Measurements from ENCODE around the gene S100A1.
"Not testable (repeated sequence)": the region's sequence is repeated elsewhere in the genome, so short reads cannot be mapped to it uniquely, and the experiment has no call there.

Gene S100A1

DNA sequence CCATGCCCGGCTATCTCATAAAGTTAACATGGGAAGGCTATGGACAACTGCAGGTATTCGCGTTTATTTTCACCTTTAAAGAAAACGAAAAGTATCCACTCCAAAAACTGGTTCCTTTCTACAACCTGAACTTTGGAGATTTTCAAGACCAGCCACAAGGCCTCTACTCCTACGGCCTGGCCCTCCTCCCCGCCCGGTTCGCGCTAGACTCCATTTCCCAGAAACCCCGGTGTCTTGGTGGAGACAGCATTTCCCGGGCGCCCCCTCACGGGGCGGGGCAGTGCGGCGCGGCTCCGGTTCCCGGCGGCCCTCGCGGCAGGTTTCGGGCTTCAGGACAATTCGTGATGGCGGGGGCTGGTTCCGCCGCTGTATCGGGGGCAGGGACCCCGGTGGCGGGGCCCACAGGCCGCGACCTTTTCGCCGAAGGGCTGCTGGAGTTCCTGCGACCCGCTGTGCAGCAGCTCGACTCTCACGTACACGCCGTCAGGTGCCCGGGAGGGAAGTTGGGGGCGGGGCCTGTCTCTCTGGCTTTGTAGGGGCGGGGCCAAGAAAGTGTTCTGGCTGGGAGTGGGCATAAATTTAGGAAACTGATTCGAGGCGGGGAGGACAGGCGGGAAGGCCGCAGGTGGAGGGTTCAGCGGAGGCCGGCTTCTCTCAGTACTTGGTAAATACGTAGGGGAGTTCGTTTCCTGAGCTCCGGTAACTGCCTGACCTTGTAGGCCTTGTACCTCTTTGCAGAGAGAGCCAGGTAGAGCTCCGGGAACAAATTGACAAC, 30.4 kb downstream of the S100A1 start, which contains the start of gene SNAPIN:
SNAPIN (plus strand) TSS at position 304 of the 775 bp plus-strand sequence; CDS start at position 345, 41 bp downstream.
- DNase-seq (ENCODE audit: low spot score): peak; percentile 94

DNA sequence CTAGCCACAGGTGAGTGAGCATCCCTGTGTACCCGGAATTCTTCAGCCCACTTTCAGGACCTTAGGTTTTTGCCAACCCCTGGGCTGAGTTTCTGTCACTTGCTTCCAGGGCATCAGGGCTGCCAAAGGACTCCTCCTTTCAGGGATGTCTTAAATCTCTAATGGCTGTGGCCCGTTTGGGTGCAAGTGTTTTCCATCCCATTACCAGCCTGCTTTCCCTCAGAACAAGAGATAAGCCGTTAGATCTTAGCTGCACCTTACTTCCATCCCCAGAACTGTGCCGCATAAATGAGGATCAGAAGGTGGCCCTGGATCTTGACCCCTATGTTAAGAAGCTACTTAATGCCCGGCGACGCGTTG, 30.9 kb downstream of the S100A1 start:
- DNase-seq (ENCODE audit: low spot score): no peak

DNA sequence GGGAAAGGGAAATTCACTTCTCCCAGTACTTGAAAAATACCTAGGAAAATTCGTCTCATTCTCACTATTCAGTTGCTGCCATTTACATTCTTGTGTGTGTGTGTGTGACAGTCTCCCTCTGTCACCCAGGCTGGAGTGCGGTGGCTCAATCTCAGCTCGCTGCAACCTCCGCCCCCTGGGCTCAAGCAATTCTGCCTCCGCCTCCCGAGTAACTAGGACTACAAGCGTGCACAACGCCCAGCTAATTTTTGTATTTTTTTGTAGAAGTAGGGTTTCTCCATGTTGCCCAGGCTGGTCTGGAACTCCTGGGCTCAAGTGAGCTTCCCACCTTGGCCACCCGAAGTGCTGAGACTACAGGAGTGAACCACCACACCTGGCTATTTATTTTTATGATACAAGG, 31.4 kb downstream of the S100A1 start:
- no peak for DNase-seq (ENCODE audit: low spot score)

DNA sequence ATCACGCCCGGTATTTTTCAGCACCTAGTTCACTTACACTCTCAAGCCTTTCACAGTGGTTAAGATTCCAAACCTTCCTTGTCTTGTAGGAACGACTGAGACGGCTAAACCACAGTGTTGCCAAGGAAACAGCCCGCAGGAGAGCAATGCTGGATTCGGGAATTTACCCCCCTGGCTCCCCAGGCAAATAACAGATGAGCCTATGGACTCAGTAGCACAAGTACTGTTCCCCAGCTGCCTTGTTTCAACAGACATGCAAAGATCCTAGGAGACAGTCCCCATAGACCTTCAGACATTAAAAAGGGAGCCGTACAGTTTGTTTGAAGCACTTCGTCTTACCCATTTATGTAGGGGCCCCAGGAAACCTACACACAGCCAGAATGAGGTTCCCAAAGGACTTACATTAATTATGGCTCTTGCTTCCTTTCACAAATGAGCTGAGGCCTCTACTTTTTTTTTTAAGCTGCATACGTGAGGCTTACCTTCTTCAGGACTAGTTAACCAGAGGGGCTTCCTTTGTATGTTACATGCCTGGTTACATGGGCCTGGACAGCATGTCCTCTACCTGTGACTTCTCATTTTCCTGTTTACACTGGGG, 33.0 kb downstream of the S100A1 start:
- DNase-seq (ENCODE audit: low spot score): no peak

DNA sequence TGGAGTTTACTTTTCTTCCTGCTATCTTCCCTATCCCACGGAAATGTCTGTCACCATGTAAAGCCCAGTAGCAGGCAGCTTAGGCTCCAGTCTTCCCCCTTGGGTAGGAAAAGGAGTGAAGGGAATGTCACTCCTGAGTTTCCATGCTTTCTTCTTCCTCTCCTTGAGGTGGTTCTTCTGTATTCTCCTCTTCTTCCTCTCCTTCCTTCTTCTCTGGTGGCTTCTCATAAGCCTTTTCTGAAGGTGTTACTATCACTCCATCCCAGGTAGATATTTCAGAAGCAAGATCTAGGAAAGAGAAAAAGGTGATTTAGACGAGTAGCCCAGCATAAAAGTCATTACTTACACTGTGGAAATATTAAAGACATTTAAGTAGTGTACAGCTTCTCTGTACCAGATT, 34.0 kb downstream of the S100A1 start:
- no peak for DNase-seq (ENCODE audit: low spot score)

DNA sequence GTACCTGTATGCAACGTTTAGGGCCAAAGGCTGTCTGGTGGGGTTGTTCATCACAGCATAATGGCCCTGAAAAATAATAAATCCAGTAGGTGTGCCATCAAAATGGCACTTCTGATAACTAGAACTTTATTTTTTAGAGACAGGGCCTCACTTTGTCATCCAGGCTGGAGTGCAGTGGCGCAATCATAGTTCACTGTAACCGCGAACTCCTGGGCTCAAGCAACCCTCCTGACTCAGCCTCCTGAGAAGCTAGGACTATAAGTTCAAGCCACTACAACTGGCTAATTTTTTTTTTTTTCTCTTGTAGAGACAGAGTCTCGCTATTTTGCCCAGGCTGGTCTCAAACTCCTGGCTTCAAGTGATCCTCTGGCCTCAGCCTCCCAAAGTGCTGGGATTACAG, 35.0 kb downstream of the S100A1 start:
- no peak for DNase-seq (ENCODE audit: low spot score)

DNA sequence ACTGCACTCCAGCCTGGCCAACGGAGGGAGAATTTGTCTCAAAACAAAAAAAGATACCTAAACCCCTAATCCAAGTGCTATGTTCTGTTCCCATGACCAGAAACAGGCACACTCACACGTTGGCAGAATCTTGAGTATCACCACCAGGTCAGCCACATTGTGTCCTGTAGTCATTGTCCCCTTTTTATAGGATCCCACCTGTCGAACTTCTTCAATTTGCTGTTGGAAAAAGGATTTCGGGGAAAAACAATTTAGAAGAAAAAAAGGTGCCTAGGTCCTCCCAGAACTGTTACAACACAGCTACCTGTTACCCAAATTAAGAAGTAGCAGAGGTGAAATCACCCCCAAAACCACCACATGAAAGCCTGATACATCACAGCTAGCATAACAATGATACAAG, 39.2 kb downstream of the S100A1 start:
- no peak for DNase-seq (ENCODE audit: low spot score)

DNA sequence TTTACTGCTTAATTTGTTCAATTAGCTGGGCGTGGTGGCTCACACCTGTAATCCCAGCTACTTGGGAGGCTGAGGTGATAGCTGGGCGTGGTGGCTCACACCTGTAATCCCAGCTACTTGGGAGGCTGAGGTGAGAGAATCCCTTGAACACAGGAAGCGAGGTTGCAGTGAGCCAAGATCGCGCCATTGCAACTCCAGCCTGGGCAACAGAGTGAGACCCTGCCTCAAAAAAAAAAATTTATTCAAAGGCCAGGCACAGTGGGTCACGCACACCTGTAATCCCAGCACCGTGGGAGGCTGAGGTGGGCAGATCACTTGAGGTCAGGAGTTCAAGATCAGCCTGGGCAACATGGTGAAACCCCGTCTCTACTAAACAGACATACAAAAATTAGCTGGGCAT, 40.4 kb downstream of the S100A1 start:
- DNase-seq (ENCODE audit: low spot score): not testable (repeated sequence)

DNA sequence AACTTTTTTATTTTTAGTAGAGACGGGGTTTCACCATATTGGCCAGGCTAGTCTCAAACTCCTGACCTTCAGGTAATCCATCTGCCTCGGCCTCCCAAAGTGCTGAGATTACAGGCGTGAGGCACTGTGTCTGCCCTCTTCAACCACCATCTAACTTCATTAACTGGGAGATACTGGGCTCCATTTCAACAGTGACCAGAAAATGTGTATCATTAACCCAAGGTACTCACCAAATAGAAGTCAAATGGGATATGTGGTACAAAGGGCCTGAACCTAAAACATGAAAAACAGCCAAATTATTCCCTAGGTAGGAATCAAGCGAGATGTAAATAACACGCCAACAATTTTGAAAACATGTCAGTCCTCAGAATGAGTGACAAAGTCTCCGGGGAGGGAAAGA, 41.4 kb downstream of the S100A1 start:
- no peak for DNase-seq (ENCODE audit: low spot score)

DNA sequence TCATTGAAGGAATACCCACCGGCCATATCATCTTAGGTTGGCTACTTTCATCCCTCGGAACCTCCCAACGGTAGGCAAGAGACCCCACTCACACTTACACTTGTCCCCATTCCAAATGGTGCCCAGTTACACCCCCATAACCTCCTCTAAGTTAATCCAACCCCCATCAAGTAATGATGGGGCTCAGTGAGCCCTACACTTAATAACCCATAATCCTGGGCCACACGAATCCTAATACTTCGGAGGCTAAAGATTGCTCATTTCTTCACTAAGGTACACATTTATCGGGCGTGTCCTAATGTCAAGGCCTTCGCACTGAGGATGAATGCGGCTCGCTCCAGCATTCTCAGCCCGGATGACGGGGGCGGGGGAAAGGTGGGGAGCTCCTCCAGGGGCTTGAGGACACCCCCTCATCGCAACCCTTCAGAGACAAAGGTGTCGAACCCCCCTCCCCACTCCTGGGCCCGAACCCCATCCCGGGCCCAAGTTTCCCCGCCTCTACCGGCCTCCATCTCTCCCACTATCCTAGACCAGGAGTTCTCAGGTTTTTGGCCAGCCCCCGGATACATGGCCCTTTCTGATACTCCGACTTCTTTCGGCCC, 42.1 kb downstream of the S100A1 start:
- no peak for DNase-seq (ENCODE audit: low spot score)

DNA sequence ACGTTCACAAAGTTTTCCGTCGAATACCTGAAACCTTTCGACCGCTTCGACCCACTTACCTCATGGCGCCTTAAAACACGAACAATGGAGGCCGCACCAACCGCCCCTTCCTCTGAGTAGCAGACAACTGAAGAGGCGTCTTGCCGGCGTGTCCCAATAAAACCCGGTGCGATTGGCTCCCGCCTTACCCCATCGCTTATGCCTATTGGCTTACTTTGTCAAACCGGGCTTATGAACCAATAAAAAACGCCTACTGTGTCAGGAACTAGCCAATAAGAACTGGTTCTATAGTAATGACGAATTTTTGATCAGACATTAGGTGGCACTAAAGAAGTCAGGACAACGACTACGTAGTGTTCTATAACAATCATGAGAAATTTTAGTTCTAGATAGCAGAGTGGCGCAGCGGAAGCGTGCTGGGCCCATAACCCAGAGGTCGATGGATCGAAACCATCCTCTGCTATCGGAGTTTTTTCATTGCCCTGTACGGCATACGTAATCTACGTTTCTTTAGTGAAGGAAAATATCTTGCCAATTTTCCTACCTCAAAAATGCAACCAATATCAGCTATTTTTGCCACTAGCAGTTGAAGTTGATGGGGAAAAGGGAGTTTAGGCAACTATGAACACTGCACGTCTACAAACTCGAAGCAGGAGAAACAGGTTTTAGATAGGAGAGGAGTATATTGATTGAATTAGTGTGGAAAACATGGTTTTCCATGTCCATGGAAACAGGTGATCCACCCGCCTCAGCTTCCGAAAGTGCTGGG, 42.8 kb downstream of the S100A1 start, which contains the start of gene ILF2:
ILF2 (minus strand) TSS at position 135 of the 769 bp plus-strand sequence; CDS start at position 64, 71 bp downstream.
- DNase-seq (ENCODE audit: low spot score): peak; percentile 100

DNA sequence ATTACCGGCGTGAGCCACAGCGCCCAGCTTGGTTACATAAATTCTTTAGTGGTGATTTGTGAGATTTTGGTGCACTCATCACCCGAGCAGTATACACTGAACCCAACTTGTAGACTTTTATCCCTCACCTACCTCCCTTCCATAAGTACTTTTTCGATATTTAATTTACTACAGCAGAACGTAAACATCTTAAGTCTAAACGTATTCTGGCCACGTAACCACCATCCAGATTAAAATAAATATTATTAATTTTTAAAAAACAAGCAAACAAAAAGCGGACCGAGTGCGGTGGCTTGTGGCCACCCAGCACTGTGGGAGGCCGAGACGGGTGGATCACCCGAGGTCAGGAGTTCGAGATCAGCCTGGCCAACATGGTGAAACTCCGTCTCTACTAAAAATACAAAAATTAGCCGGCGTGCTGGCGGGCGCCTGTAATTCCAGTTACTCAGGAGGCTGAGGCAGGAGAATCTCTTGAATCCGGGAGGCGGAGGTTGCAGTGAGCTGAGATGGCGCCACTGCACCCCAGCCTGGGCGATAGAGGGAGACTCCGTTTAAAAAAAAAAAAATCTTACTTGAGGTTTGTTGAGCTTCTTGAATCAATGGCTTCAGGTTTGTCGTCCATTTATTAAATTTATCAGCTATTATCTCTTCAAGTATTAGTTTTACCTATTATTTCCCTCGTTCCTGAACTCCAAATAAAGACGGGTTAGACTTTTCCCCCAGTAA, 43.6 kb downstream of the S100A1 start:
- DNase-seq (ENCODE audit: low spot score): not testable (repeated sequence)

DNA sequence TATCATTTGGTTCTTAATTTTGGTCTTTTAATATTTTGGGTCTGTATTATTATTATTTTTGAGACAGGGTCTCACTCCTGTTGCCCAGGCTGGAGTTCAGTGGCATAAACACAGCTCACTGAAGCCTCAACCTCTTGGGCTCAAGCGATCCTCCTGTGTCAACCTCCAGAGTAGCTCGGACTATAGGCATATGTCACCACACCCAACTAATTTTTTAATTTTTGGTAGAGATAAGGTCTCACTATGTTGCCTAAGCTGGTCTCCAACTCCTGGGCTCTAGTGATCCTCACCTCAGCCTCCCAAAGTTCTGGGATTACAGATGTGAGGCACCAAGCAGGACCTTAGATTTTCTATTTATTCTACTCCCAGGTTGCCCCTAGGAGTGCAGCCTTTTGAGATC, 45.3 kb downstream of the S100A1 start:
- DNase-seq (ENCODE audit: low spot score): no peak

DNA sequence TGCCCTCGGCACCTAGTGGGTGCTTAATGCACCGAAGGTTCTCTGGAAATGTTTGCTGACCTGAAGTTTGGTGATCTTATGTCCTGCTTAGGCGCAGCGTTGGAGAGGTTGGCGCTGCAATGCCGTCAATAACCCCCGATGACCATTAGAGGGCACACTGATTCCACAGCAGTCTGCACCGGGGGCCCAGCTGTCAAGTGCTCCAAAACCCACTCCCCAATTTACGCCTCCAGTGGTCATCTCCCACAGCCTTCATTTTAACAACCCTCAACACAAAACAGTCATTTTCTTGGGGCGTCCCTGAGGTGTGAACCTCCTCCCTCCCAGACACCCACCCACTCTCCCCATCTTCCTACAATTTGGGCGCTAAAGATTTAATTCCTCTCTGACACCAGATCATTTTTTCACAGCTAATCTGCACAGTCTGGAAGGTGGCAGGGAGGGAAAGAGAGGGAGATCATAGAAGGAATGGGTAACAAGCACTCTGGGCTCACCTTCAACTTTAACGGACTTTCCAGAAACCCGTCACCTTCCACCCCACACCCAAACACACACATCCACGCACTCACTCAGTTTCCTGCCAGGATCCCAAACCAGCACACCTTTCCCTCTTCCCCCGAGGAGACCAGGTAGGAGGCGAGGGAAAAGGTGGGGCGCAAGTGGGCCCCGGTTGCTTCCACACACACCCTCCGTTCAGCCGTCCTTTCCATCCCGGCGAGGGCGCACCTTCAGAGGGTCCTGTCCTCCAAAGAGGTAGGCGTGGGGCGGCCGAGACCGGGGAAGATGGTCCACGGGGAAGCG, 49.7 kb downstream of the S100A1 start:
- DNase-seq (ENCODE audit: low spot score): peak; percentile 67

DNA sequence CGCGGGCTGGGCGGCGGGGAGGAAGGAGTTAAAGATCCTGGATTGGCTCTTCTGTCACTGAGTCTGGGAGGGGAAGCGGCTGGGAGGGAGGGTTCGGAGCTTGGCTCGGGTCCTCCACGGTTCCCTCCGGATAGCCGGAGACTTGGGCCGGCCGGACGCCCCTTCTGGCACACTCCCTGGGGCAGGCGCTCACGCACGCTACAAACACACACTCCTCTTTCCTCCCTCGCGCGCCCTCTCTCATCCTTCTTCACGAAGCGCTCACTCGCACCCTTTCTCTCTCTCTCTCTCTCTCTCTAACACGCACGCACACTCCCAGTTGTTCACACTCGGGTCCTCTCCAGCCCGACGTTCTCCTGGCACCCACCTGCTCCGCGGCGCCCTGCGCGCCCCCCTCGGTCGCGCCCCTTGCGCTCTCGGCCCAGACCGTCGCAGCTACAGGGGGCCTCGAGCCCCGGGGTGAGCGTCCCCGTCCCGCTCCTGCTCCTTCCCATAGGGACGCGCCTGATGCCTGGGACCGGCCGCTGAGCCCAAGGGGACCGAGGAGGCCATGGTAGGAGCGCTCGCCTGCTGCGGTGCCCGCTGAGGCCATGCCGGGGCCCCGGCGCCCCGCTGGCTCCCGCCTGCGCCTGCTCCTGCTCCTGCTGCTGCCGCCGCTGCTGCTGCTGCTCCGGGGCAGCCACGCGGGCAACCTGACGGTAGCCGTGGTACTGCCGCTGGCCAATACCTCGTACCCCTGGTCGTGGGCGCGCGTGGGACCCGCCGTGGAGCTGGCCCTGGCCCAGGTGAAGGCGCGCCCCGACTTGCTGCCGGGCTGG, 50.5 kb downstream of the S100A1 start, which contains the start of gene NPR1:
NPR1 (plus strand) TSS at position 170 of the 818 bp plus-strand sequence; CDS start at position 591, 421 bp downstream.
- DNase-seq (ENCODE audit: low spot score): peak; percentile 45

DNA sequence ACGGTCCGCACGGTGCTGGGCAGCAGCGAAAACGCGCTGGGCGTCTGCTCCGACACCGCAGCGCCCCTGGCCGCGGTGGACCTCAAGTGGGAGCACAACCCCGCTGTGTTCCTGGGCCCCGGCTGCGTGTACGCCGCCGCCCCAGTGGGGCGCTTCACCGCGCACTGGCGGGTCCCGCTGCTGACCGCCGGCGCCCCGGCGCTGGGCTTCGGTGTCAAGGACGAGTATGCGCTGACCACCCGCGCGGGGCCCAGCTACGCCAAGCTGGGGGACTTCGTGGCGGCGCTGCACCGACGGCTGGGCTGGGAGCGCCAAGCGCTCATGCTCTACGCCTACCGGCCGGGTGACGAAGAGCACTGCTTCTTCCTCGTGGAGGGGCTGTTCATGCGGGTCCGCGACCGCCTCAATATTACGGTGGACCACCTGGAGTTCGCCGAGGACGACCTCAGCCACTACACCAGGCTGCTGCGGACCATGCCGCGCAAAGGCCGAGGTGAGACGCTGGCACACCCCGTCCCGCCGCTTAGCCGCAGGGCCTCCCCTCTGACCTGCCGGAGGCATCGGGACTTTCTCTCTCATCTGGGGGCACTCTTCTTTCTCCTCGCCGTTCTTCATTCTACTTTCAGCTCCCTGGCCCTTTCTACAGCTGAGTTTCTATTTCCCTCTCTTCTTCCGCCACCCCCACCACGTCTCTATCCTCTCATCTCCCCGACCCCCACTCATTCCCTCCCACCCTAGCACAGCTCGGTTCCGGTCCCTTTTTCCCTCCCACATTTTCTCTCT, 51.3 kb downstream of the S100A1 start:
- DNase-seq (ENCODE audit: low spot score): no peak

DNA sequence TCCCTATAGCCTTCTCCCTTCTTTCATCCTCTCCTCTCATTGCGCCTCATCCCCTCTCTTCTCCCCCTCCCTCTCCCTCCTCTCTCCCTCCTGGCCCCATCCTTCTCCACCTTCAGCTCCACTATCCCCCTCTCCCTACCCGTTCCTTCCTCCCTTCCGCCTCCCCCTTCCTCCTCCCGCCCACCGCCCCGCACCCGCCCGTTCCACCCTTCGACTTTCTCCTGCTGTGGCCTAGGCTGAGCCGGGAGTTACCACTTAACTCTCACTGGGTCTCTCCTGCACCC, 51.8 kb downstream of the S100A1 start:
- DNase-seq (ENCODE audit: low spot score): no peak
